Hematopoietic multipotent progenitor cell (in vitro differentiated cells): ENCODE measurements around the gene ANO8. TPM values are rescaled to one million over a fixed set of nuclear protein-coding genes. Genes with fewer than 3 reads are reported as not detected.

Experiments
- DNase-seq, 3 donors: peaks; one replicate each; pipeline ENCODE4 v3.0.0-alpha.2; 2011 to 2015; ENCODE audit warnings: low read depth in 2 of 3, low spot score in 2 of 3
- total RNA-seq: library from RNA; depleted of rRNA; stranded (reverse); fragments of >200 nt; gene quantifications from one replicate; pipeline ENCODE4 v1.2.3, GENCODE V29; 2012

Gene ANO8
- total RNA-seq, 1 donor, result 7.8 TPM

GRCh38 chr19:17314007-17314593 lies 20.6 kb downstream of the ANO8 start:
- DNase-seq, result no peak

DNA sequence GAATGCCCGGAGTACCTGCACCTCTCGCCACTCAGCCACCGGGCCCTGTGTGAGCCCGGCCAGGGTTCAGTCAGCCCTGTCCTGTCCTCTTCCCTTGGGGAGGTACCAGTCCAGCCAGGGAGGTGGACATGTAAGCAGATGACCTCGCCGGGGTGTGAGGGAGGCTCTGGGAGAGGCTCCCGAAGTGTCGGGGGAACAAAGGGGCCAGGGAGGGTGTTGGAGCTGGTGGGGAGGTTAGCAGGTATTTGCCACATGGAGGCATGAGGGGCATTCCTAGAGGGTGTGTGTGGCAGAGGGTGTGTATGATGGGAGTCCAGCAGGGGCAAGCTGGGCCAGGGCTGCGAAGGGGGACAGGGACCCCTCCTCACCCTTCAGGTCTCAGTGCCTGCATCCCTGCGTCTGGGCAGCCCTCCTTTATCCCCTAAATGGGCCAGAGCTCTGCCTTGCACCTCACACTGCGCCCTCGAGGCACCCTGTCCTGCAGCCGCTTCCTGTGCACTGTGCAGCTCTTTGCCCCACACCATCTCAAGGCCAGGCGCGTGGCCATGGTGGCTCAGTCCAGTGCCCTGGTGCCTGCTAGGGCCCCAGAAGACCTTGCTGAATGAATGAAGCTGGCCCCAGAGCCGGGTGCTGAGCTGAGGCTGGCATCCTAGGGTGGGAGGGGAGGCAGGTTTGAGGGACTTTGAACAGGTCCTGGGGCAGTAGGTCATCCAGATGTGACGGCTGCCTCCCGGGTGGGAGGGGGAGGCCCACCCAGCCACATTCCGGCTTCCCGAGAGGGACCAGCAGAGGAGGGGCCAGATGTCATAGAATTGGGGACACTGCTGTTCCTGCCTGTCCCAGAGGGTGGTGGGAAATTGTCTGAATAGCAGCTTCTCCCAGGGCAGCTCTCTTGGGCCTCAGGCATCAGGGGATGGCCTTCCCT lies 22.2 kb downstream of the ANO8 start:
- no peak for DNase-seq

DNA sequence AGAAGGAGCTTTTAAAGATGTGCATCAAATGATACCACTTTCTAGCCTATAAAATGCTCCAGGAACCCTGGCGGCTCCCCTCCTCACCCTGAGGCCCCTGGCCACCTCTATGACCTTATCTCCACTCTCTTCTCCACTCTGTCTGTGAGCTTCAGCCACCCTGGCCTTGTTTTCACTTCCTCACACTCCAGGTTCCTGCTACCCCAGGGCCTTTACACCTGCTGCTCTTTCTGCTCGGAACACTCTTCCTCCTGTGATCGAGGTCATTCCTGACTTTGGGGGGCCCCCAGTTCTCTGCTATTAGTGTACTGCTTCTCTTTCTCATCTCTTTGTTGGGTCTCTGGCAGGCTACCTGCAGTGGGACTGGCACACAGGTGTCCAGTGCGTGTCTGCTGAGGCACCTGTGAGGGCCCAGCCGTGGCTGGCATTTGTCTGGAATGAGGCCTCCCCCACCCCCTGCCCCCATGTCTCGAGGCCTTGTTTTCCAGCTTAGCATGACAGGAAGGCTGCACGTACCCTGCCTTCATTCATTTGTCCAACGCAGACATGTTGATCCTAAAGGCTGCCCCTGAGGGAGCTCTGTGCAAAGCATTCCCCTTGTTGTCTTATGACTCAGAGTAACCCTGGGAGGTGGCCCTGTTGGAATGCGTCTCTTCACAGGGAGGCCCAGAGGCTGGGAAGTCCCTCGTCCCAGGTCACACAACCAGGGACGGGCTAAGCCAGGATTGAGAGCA lies 23.0 kb downstream of the ANO8 start:
- no peak for DNase-seq

GRCh38 chr19:17309965-17310461 lies 24.6 kb downstream of the ANO8 start:
- DNase-seq, result peak in 1 of 3 donors; percentile 19

DNA sequence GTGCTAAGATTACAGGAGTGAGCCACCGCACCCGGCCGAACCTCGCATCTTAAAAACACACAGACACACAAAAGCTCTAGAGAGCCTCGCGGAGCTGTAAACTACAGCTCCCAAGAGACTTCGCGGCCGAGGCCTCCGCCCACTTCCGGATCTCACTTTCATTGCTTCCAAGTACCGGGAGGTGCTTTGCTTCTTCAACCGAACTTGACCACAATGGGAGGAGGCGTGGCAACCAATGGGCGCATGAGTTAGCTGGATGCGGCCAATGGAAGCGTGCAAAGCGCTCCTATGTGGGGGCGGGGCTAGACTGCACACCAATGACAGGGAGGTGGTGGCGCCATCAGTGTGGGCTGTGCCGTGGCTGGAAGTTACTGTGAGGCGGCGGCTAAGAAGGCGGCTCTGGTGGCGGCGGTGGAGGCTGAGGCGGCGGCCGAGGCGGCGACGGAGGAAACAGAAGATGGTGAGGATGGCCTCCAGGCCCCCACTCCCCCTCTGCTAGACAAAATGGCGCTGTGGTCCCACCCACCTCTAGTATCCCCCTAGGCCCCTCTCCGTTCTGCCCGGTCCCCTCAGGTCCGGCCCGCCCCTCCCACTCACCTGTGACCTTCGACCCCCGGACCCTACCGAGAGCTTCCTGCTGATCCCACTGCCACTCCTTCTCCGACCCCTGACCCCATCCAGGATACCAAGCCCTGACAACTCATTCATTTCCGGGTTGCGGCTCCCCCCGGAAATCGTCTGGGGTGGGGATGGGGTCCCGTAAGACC lies 25.3 kb downstream of the ANO8 start, which contains the start of gene DDA1:
TSS of gene DDA1 (plus strand) at position 366 of the 767 bp plus-strand sequence. CDS start at position 458, 92 bp downstream.
- peak; percentile 92 to 100 (median 100) for DNase-seq

- no peak for DNase-seq
These were observed 26.7 kb downstream of the ANO8 start for GRCh38 chr19:17307876-17308377.

DNA sequence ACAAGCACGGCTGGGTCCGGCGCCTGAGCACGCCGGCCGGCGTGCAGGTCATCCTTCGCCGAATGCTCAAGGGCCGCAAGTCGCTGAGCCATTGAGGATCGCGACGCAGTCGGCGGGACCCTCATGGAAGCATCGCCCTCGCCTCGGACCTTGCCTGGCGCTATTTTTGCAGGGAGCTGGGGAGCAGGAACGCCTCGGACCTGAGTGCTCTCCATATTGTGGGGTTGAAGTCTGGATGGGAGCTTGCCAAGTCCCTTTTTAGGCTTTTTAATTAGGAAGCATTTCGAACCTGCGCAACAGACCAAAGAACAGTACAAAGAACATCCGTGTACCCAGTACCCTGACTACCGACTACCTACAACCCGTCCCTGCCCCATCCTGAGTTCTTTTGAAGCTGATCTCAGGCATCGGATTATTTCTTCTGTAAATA lies 28.4 kb downstream of the ANO8 start:
- DNase-seq, result no peak

- DNase-seq, result peak; percentile 92 to 100 (median 100)
These were observed 29.0 kb downstream of the ANO8 start, which contains the start of gene MRPL34 for GRCh38 chr19:17305517-17306284. TSS of gene MRPL34 (plus strand) at chr19:17305872. CDS start at chr19:17305893, 21 bp downstream.

DNA sequence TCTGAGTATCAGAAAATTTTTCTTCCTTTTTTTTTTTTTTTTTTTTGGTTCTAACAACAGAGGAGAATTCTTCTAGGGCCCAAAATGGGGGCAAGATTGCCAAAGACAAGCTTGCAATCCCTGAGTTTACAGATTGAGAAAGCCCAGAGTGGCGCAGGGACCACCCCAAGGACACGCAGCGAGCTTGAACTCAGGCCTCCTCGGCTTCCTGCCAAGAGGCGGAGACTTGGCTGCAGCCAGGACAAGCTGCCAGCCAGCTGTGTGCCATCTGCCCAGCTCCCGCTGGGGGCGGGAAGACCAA lies 29.5 kb downstream of the ANO8 start:
- no peak for DNase-seq

GRCh38 chr19:17304386-17305215 lies 30.1 kb downstream of the ANO8 start:
- DNase-seq, result no peak

- DNase-seq, result no peak
These were observed 30.8 kb downstream of the ANO8 start for GRCh38 chr19:17303940-17304267.

DNA sequence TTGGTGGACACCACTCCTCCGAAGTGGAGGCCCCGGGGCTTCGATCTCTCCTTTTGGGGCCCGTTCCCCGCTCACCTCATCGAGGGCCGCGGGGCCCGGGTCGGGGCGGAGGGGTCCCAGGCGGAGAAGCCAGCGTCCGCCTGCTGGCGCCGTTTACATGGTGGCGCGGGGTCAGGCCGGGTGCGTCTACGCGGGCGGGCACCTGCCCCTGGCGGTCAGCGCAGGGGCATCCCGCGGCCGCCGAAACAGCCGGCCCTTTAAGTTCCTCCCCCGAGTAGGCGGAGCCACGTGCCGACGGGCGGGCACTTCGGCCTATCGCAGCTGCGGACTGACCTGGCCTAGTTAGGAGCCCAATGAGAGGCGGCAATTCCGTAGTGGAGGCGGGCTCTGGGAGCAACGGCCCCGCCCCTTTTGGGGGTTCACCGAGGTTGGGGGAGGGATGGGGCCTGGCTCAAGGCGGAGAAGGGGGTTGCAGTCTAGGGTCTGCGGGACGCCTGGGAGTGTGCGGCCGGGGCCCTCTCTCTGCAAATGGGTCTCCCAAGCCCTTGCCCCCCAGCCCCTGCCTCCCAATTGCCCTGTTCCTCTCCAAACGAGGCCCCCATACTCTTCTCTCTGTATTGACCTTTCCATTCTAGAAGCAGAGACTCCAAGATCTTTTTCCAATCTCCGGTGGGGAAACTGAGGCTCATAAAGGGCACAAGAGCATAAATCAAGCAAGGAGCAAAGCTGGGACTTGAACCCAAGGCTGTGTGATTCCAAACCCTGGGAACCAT lies 31.3 kb downstream of the ANO8 start, which contains the start of gene ABHD8:
TSS of gene ABHD8 (minus strand) at position 259 of the 773 bp plus-strand sequence. CDS start 1,809 bp downstream, outside the sequence.
- DNase-seq, result peak; percentile 78 to 97 (median 96)

DNA sequence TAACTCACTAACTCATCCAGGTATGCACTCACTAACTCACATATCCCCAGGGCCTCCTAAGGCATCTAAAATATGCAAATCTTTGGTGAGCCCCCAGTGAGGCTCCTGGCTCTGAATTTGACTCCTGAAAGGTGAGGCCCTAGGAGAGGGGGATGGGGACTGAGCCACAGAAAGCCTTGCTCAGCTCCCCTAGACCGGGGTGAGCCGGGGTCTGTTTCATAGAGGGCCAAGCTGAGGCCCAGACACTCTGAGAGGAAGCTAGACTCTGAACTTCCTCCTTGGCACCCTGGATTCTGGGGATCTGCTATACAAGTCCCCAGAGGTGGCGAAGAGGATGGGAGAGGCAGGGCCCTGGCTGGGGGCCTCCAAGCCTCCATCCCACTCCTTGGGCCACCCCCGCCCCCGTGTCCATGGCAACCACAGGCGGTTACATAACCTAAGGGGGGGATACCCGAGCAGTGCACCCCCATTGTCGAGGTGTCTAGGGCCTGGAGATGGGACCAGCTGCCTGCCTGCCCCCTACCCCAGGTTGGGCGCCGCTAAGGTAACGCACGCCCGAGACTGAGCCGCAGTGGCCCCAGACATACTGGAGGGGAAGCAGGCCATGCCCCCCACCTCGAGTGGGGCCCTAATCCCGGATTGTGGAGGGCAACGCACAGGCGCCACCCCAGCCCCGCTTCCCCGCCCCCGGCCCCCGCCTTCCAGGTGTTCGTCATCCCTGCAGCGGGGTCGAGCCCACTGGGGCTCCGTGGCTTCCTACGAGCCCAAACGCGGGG lies 32.1 kb downstream of the ANO8 start:
- DNase-seq, result peak in 1 of 3 donors; percentile 52

DNA sequence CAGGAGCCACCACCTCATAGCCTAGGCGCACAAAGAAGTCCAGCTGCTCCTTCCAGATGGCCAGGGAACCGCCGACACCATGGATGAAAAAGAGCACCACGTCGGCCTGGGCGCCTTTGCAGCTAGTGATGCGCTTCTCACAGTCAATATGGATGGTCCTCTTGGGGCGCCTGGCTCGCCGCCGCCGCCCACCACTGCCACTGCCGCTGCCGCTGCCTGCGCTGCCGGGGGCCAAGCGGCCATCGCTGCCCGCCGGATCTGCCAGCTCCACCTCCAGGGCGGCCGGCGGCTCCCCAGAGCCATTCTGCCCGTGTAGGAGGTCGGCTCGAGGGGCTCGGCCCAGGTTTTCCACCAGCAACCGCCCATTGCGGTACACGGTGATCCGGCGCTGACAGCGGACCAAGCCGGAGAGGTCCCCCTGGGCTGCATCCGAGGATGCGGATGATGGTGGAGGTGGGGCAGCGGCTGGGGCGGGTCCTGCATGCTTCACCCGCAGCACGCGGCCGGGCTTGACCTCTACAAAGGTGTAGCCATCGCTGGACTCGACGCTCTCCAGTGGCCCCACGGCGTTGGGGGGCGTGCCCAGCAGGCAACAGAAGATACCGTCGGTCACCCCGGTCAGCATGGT lies 33.5 kb downstream of the ANO8 start:
- DNase-seq, result no peak

GRCh38 chr19:17296976-17297375 lies 37.7 kb downstream of the ANO8 start:
- no peak for DNase-seq

DNA sequence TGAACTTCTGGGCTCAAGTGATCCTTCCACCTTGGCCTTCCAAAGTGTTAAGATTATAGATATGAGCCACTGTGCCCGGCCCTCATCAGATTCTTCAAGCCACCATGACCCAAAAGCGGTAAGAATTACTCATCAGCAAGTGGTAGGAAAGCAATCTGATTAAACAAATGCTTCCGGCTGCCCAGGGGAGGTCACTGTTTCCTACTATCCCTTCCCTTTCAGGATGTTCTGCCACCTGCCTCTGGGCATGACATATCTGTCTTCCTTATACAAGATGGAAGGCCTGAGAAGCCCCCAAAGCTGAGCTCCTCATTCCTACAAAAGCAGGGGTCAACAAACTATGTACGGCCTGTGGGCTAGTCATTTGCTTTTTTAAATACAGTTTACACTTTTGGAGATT lies 38.4 kb downstream of the ANO8 start:
- DNase-seq, result peak in 1 of 3 donors; percentile 15
